Fibroblast of the conjunctiva (primary cell): ENCODE results near the gene THADA.

Source experiments
- DNase-seq: peaks from one replicate; pipeline ENCODE4 v3.0.0-alpha.2; 2010; ENCODE audit warnings: low read depth

THADA gene

DNA sequence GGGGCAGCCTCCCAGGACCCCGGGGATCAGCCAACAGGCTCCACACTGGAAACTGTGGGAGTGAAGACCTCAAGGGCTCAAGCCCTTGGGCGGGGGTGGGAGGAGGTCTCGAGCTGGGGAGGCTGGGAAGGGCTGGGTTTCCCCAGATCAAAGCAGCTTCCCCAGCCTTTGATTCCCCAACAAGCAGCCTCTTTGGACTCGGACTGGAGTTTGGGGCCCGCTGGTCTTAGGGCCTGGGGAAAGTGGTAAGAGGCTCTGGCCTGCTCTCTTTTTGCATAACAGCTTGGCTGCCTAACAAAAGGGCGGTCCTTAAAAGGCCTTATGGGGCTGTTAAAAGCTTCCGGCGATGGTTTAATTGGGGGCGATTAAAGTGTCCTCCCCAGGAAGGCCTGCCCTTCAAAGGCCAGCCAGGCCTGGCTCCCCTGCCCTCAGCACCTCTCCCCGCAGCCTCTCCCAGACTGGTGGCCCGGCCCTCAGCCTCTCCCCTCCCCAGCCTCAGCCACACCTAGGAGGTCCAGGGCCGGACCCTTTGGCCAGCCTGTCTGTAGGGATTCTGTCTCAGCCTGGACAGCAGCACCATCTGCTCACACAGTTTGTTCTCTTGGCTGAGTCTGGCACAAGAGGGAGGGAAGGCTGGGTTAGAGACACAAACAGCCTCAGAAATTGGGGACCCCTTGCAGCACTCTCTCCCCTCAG, 409.0 kb downstream of the THADA start:
- DNase-seq = no peak

DNA sequence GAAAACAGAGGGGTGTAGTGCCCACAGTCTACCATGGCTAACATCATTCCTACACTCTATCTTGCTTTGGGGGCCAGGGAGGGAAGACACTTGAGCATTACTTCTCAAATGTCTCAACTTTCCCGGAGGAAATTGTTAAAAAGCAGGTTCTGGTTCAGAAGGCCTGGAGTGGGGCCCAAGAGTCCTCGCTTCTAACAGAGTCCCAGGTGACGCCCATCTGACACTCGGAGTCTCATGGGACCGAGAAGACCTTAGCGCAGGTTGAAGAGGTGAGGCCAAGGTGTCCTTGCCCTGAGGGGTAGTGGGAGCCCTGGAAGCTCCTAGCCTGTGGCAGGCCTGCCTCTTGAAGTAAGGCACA, 409.5 kb downstream of the THADA start:
- no peak for DNase-seq

DNA sequence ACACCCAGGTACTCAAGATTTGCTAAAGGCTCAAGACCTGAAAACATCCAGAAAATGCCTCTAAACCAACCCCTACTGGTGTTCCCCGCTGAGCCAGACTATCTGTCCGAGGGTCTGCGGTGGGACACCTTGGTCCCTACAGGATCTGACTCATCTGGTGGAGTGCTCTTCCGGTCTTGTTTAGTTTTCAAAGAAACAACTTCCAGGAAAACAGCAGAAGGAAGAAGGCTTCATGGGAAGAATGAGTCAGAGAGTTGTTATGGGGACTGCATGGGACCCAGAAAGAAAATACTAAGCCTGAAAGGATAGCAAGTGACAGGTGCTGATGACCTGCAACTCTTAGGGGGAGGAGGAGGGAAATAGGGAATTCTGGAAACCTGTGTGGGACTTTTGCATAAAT, 410.7 kb downstream of the THADA start:
- no peak for DNase-seq

DNA sequence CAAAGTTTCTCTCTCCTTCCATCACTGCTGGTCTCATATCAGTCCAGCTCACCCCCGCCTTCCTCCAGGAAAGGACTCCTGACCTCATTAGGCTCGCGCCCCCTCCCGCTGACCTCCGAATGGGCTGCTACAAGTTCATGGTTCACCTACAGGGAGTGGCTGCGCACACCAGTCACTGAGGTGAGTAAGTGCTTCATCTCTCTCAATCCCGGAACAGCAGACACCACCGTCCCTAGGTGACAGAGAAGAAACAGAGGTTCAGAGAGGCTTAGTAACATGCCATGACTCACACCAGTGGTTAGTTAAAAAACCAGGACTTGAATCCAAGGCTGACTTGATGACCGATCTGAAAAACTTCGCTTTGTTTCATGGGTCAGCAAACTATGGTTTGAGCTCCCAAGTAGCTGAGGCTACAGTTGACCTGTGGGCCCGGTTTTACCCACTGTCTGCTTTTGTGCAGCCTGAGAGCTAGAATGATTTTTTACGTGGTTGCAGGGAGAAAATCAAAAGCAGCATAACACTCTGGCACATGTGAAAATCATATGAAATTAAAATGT, 411.4 kb downstream of the THADA start:
- DNase-seq = no peak

DNA sequence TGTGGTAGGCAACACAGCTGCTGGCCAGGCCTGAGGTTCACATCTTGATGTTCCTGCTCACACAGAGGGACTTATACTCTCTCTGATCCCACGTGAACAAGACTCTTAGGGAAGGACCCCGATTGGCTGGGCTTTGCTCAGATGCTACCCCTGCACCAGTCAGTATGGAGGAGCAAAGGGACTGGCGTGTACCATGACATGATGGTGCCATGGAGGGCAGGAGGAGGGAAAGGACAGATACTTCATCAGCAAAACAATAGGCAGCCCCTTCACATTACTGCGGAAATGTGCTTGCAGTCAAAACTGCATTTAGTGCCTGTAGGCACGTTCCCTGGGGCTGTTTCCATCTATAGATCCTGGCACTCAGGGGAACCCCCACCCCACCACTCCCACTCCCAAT, 412.1 kb downstream of the THADA start:
- DNase-seq = no peak

DNA sequence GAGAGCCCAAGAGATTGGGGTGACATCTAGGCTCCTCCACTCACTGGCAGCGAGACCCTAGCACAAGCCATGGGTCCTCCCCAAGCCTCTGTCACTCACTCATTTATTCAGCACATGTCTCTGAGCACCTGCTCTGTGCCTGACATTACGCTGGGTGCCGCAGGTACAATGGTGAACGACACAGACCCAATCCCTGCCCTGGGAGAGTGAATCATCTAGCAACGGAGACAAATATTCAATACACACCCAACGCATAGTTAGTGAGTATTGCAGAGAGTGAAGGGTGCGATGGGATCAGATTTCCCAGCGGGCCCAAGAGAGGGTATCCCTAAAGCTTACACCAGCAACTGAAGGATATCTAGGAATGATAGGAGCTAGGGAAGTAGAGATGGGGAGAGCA, 414.9 kb downstream of the THADA start:
- no peak for DNase-seq
